ENCODE results near the gene AUTS2.

- TF ChIP-seq CTCF (IDR thresholded peaks at IDR 0.05): no peak
- TF ChIP-seq POLR2A (IDR thresholded peaks at IDR 0.05): no peak
Observed at GRCh38 chr7:70071766-70072165, 473.5 kb downstream of the AUTS2 start.
